ENCODE results near the gene ANXA10.

- TF ChIP-seq CTCF (IDR thresholded peaks at IDR 0.05; ENCODE audit: extremely low read depth in 1 of 2, insufficient read depth in 1 of 2, low read depth in 1 of 2, low read length in 2 of 2) (no peak), POLR2A (IDR thresholded peaks at IDR 0.05; ENCODE audit: low read depth, low read length) (no peak), EZH2 (IDR thresholded peaks at IDR 0.05; ENCODE audit: borderline replicate concordance, low read depth, low read length, severe bottlenecking) (no peak)
These were observed 85.3 kb downstream of the ANXA10 start for GRCh38 chr4:168177546-168178149.
